K562 (cell line): ENCODE measurements around the gene RALA. TPM values are rescaled to one million over a fixed set of nuclear protein-coding genes. Genes with fewer than 3 reads are reported as not detected.
A peak's percentile ranks its signal among the peaks of the same experiment; 100 is the strongest.

ENCODE experiments used
- BRCA1 ChIP-seq, 2 experiments: fragments of 450-650 bp in 1 of 2; sonication (generic) in 1 of 2; formaldehyde crosslinking in 1 of 2; IDR thresholded peaks; 2 replicates each; pipeline versions ENCODE4 v1.5.0 to v1.6.1; 2017 to 2020; ENCODE audit warnings: mild to moderate bottlenecking in 1 of 2, missing genetic modification reagents in 1 of 2
- CHD2 ChIP-seq: IDR thresholded peaks from 2 replicates; pipeline ENCODE4 v1.6.1; 2011; ENCODE audit warnings: low read depth, low read length
- CREBBP ChIP-seq: IDR thresholded peaks from one replicate; pipeline ENCODE4 v1.6.1; 2012; ENCODE audit warnings: low read depth, mild to moderate bottlenecking, control low read depth, inconsistent platforms, low read length
- CREM ChIP-seq: IDR thresholded peaks from 2 replicates; pipeline ENCODE4 v1.6.1; 2014; ENCODE audit warnings: antibody characterized with exemption, low read depth
- ELF4 ChIP-seq: fragments of 450-650 bp; formaldehyde crosslinking; IDR thresholded peaks from 2 replicates; pipeline ENCODE4 v1.4.0; 2022; ENCODE audit warnings: missing genetic modification characterization
- KDM2B ChIP-seq: fragments of 250-450 bp; sonication (Bioruptor Pico); IDR thresholded peaks from 2 replicates; pipeline ENCODE4 v1.8.0; 2021; ENCODE audit warnings: mild to moderate bottlenecking, moderate library complexity
- MYC ChIP-seq, 2 experiments: fragments of 250-450 bp in 1 of 2; sonication (Bioruptor Pico) in 1 of 2; IDR thresholded peaks; 2 replicates each; pipeline versions ENCODE4 v1.5.1 to v1.6.1; 2012 to 2021; ENCODE audit warnings: low read depth in 2 of 2, borderline replicate concordance in 1 of 2, improper control_type of control experiment in 1 of 2, low read length in 1 of 2, mild to moderate bottlenecking in 1 of 2, moderate library complexity in 1 of 2
- NR1H2 ChIP-seq: sonication (generic); formaldehyde crosslinking; IDR thresholded peaks from 2 replicates; pipeline ENCODE4 v1.4.0; 2020; ENCODE audit warnings: mild to moderate bottlenecking, missing genetic modification reagents
- POLR2A ChIP-seq: fragments of 450-650 bp; conservative IDR thresholded peaks from 2 replicates; pipeline ENCODE4 v1.6.1; 2016
- RBM17 ChIP-seq: fragments of 200-400 bp; formaldehyde crosslinking; IDR thresholded peaks from 2 replicates; pipeline ENCODE4 v1.6.1; 2017; ENCODE audit warnings: low read depth, mild to moderate bottlenecking, low read length, borderline replicate concordance
- SMARCE1 ChIP-seq: fragments of 450-650 bp; IDR thresholded peaks from 2 replicates; pipeline ENCODE4 v1.7.1; 2016; ENCODE audit warnings: mild to moderate bottlenecking
- ZNF143 ChIP-seq: sonication (generic); formaldehyde crosslinking; IDR thresholded peaks from 2 replicates; pipeline ENCODE4 v1.9.0; 2022; ENCODE audit warnings: mild to moderate bottlenecking, missing genetic modification reagents
- ZNF23 ChIP-seq: fragments of 250-450 bp; sonication (Bioruptor Pico); IDR thresholded peaks from 2 replicates; pipeline ENCODE4 v1.4.0; 2020; ENCODE audit warnings: mild to moderate bottlenecking
- ZNF263 ChIP-seq: sonication (generic); formaldehyde crosslinking; IDR thresholded peaks from 2 replicates; pipeline ENCODE4 v1.8.0; 2022; ENCODE audit warnings: mild to moderate bottlenecking, missing genetic modification reagents, borderline replicate concordance
- ZNF431 ChIP-seq: sonication (generic); formaldehyde crosslinking; IDR thresholded peaks from 2 replicates; pipeline ENCODE4 v1.8.0; 2022; ENCODE audit warnings: mild to moderate bottlenecking, missing genetic modification reagents
- ZNF668 ChIP-seq: fragments of 250-450 bp; sonication (Bioruptor Pico); IDR thresholded peaks from 2 replicates; pipeline ENCODE4 v1.8.0; 2022; ENCODE audit warnings: mild to moderate bottlenecking, inconsistent platforms
- ZNF79 ChIP-seq: fragments of 250-450 bp; sonication (Bioruptor Pico); IDR thresholded peaks from 2 replicates; pipeline ENCODE4 v1.4.0; 2020; ENCODE audit warnings: low read depth, mild to moderate bottlenecking, moderate library complexity
- ZSCAN32 ChIP-seq: fragments of 450-650 bp; formaldehyde crosslinking; IDR thresholded peaks from 2 replicates; pipeline ENCODE4 v1.4.0; 2020; ENCODE audit warnings: mild to moderate bottlenecking, moderate library complexity
- polyA plus RNA-seq, 8 experiments: library from polyadenylated mRNA; depleted of rRNA in 4 of 8; stranded (reverse) in 5 of 8; unstranded in 3 of 8; fragments of >200 nt; fragmentation: Nextera tagmentation in 2 of 8; fragmentation: Illumina TruSeq in 1 of 8; extraction: Ambion mirVana in 2 of 8; extraction: Trizol in 1 of 8; gene quantifications; 2 replicates each; pipeline versions ENCODE4 v1.2.1 to v1.2.3, GENCODE V29; 2011 to 2014; ENCODE audit warnings: inconsistent platforms in 1 of 8, missing spikeins in 1 of 8
- total RNA-seq, 7 experiments: library from RNA; depleted of rRNA in 6 of 7; stranded (reverse); fragments of >200 nt in 6 of 7; fragmentation: Illumina TruSeq in 2 of 7; extraction: Trizol in 2 of 7; gene quantifications; 2 replicates each; pipeline versions ENCODE4 v1.2.1 to v1.2.3, GENCODE V29; 2011 to 2021; ENCODE audit warnings: low replicate concordance in 1 of 7
- TF ChIP-seq, protein P1 (sequence below): fragments of 250-450 bp; sonication (Bioruptor Pico); IDR thresholded peaks from 2 replicates; pipeline ENCODE4 v1.5.0; 2021
- TF ChIP-seq, protein P2 (sequence below): fragments of 250-450 bp; sonication (Bioruptor Pico); IDR thresholded peaks from 2 replicates; pipeline ENCODE4 v1.8.0; 2022; ENCODE audit warnings: inconsistent platforms, mild to moderate bottlenecking, moderate library complexity, borderline replicate concordance
- TF ChIP-seq, protein P3 (sequence below), 2 experiments: fragments of 450-650 bp; conservative IDR thresholded peaks; 2 replicates each; pipeline ENCODE4 v1.6.1; 2017; ENCODE audit warnings: mild to moderate bottlenecking in 2 of 2, moderate library complexity in 2 of 2
- TF ChIP-seq, protein P4 (sequence below): fragments of 450-650 bp; formaldehyde crosslinking; IDR thresholded peaks from 2 replicates; pipeline ENCODE4 v1.4.0; 2020; ENCODE audit warnings: mild to moderate bottlenecking, moderate library complexity
- TF ChIP-seq, protein P5 (sequence below): fragments of 450-650 bp; IDR thresholded peaks from 2 replicates; pipeline ENCODE4 v1.6.1; 2016; ENCODE audit warnings: low read depth, mild to moderate bottlenecking, moderate library complexity

RALA gene
- total and polyA plus RNA-seq, 9 of the 15 experiments (the other 6 are each of a cell fraction or from before 2014, with no cell fraction given), result 7.2 to 28.0 (median 25.7) TPM

DNA sequence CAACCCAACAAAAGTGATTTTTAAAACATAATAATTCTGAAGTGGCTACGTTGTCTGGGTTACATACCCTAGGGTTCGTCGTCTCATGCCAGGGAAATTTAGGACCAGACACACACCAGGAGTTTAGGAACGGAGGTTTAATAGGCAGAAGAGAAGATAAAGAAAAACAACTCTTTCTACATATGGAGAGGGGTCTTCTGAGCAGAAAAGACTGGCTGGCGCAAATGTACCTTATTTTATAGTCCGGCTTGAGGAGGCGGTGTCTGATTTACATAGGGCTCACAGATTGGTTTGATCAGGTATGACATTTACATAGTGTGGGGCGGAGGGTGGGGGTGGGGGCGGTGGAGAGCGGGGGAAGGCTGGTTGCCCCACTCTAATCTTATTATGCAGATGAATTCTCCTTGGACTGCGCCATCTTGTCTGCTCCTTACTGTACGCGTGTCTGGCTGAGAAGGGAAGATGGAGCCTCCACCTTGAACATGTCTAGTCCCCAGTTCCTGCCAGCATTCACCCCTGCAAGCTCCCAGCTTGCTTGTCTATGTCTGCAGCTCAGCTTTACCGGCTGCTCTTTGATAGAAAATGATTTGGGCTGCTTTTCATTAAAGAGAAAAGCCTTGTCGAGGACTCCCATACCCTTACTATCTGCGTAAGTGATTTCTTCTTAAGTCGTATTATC, 98.7 kb downstream of the RALA start (continued):
- TF ChIP-seq, protein P1, sequence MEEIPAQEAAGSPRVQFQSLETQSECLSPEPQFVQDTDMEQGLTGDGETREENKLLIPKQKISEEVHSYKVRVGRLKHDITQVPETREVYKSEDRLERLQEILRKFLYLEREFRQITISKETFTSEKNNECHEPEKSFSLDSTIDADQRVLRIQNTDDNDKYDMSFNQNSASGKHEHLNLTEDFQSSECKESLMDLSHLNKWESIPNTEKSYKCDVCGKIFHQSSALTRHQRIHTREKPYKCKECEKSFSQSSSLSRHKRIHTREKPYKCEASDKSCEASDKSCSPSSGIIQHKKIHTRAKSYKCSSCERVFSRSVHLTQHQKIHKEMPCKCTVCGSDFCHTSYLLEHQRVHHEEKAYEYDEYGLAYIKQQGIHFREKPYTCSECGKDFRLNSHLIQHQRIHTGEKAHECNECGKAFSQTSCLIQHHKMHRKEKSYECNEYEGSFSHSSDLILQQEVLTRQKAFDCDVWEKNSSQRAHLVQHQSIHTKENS (CRISPR knock-in tag), result no peak
- peak; percentile 52; the same call in 1 of the 2 replicates for TF ChIP-seq CREM
- TF ChIP-seq ZNF431 (CRISPR knock-in tag), result no peak
- peak; percentile 99 for TF ChIP-seq POLR2A
- TF ChIP-seq KDM2B (CRISPR knock-in tag), result no peak
- no peak for TF ChIP-seq SMARCE1
- TF ChIP-seq RBM17, result no peak
- no peak for TF ChIP-seq ZNF23 (CRISPR knock-in tag)
- no peak for TF ChIP-seq ZNF143 (CRISPR knock-in tag)
- TF ChIP-seq CREBBP, result no peak
- no peak for TF ChIP-seq ZNF668 (CRISPR knock-in tag)
- TF ChIP-seq CHD2, result no peak
- TF ChIP-seq ZNF79 (CRISPR knock-in tag), result no peak
- TF ChIP-seq, protein P2, sequence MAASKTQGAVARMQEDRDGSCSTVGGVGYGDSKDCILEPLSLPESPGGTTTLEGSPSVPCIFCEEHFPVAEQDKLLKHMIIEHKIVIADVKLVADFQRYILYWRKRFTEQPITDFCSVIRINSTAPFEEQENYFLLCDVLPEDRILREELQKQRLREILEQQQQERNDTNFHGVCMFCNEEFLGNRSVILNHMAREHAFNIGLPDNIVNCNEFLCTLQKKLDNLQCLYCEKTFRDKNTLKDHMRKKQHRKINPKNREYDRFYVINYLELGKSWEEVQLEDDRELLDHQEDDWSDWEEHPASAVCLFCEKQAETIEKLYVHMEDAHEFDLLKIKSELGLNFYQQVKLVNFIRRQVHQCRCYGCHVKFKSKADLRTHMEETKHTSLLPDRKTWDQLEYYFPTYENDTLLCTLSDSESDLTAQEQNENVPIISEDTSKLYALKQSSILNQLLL (CRISPR knock-in tag), result no peak
- no peak for TF ChIP-seq ELF4 (CRISPR knock-in tag)
- TF ChIP-seq, protein P3, sequence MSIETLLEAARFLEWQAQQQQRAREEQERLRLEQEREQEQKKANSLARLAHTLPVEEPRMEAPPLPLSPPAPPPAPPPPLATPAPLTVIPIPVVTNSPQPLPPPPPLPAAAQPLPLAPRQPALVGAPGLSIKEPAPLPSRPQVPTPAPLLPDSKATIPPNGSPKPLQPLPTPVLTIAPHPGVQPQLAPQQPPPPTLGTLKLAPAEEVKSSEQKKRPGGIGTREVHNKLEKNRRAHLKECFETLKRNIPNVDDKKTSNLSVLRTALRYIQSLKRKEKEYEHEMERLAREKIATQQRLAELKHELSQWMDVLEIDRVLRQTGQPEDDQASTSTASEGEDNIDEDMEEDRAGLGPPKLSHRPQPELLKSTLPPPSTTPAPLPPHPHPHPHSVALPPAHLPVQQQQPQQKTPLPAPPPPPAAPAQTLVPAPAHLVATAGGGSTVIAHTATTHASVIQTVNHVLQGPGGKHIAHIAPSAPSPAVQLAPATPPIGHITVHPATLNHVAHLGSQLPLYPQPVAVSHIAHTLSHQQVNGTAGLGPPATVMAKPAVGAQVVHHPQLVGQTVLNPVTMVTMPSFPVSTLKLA (conservative IDR thresholded peaks at IDR 0.05), result 0 out of 4 replicates have a peak, but pooled peaks of 1 of the 2 experiments have one; percentile 33
- no peak for TF ChIP-seq ZNF263 (CRISPR knock-in tag)
- TF ChIP-seq MYC (IDR thresholded peaks at IDR 0.05; ENCODE audit: low read depth, low read length), result peak; percentile 85
- TF ChIP-seq MYC (CRISPR knock-in tag; IDR thresholded peaks at IDR 0.05; ENCODE audit: borderline replicate concordance, low read depth), result no peak
- TF ChIP-seq BRCA1 (IDR thresholded peaks at IDR 0.05), result no peak
- no peak for TF ChIP-seq BRCA1 (CRISPR knock-in tag; IDR thresholded peaks at IDR 0.05)
- TF ChIP-seq NR1H2, result no peak
- TF ChIP-seq, protein P4, sequence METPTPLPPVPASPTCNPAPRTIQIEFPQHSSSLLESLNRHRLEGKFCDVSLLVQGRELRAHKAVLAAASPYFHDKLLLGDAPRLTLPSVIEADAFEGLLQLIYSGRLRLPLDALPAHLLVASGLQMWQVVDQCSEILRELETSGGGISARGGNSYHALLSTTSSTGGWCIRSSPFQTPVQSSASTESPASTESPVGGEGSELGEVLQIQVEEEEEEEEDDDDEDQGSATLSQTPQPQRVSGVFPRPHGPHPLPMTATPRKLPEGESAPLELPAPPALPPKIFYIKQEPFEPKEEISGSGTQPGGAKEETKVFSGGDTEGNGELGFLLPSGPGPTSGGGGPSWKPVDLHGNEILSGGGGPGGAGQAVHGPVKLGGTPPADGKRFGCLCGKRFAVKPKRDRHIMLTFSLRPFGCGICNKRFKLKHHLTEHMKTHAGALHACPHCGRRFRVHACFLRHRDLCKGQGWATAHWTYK (CRISPR knock-in tag), result no peak
- TF ChIP-seq ZSCAN32 (CRISPR knock-in tag), result no peak
- TF ChIP-seq, protein P5, sequence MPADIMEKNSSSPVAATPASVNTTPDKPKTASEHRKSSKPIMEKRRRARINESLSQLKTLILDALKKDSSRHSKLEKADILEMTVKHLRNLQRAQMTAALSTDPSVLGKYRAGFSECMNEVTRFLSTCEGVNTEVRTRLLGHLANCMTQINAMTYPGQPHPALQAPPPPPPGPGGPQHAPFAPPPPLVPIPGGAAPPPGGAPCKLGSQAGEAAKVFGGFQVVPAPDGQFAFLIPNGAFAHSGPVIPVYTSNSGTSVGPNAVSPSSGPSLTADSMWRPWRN, result no peak
